K562 (cell line): ENCODE data around the gene CRYBB1. TPM values are rescaled to one million over a fixed set of nuclear protein-coding genes. Genes with fewer than 3 reads are reported as not detected.
A peak's percentile ranks its signal among the peaks of the same experiment; 100 is the strongest.

Source experiments
- CTCF ChIP-seq, 3 experiments: IDR thresholded peaks in 2 of 3; conservative IDR thresholded peaks in 1 of 3; 2 replicates each; pipeline ENCODE4 v1.5.1; 2011 to 2012; ENCODE audit warnings: low read length in 3 of 3, mild to moderate bottlenecking in 3 of 3, control low read depth in 2 of 3, improper control_type of control experiment in 1 of 3, inconsistent platforms in 1 of 3, low read depth in 1 of 3, mixed read lengths in 1 of 3, moderate library complexity in 1 of 3; ENCODE audit not compliant: insufficient read depth in 2 of 3
- HDAC8 ChIP-seq: fragments of 450-650 bp; IDR thresholded peaks from 2 replicates; pipeline ENCODE4 v1.6.1; 2016; ENCODE audit warnings: mild to moderate bottlenecking, missing genetic modification characterization, moderate library complexity, missing compliant biosample characterization
- HNRNPLL ChIP-seq: fragments of 200-400 bp; formaldehyde crosslinking; IDR thresholded peaks from 2 replicates; pipeline ENCODE4 v1.6.1; 2017; ENCODE audit warnings: low read length, low read depth, mild to moderate bottlenecking; ENCODE audit not compliant: poor library complexity, severe bottlenecking
- MAFK ChIP-seq: IDR thresholded peaks from 2 replicates; pipeline ENCODE4 v1.6.1; 2011; ENCODE audit warnings: low read length, improper control_type of control experiment
- MYNN ChIP-seq, 2 experiments: sonication (generic); formaldehyde crosslinking in 1 of 2; IDR thresholded peaks; 2 replicates each; pipeline versions ENCODE4 v1.5.0 to v1.6.1; 2016 to 2020; ENCODE audit warnings: antibody characterized with exemption in 1 of 2, missing genetic modification reagents in 1 of 2
- NFIX ChIP-seq: fragments of 250-450 bp; sonication (Bioruptor Pico); IDR thresholded peaks from 2 replicates; pipeline ENCODE4 v1.4.0; 2020; ENCODE audit warnings: low read depth, mild to moderate bottlenecking, moderate library complexity
- PRMT5 ChIP-seq: sonication (generic); formaldehyde crosslinking; IDR thresholded peaks from 2 replicates; pipeline ENCODE4 v1.5.0; 2020; ENCODE audit warnings: missing genetic modification reagents
- RCOR1 ChIP-seq, 2 experiments: IDR thresholded peaks; 2 replicates each; pipeline ENCODE4 v1.6.1; 2012; ENCODE audit warnings: low read depth in 2 of 2, low read length in 2 of 2, borderline replicate concordance in 1 of 2, improper control_type of control experiment in 1 of 2
- REST ChIP-seq, 2 experiments: fragments of 450-650 bp; formaldehyde crosslinking in 1 of 2; IDR thresholded peaks; 2 replicates each; pipeline versions ENCODE4 v1.4.0 to v1.6.1; 2014 to 2020; ENCODE audit warnings: mild to moderate bottlenecking in 2 of 2, borderline replicate concordance in 1 of 2, low read depth in 1 of 2
- SAFB2 ChIP-seq: fragments of 200-400 bp; formaldehyde crosslinking; IDR thresholded peaks from 2 replicates; pipeline ENCODE4 v1.6.1; 2018; ENCODE audit warnings: borderline replicate concordance, low read length, low read depth, moderate library complexity; ENCODE audit not compliant: severe bottlenecking
- TAL1 ChIP-seq: fragments of 450-650 bp; IDR thresholded peaks from 2 replicates; pipeline ENCODE4 v1.6.1; 2016; ENCODE audit warnings: mild to moderate bottlenecking
- TSC22D4 ChIP-seq: fragments of 450-650 bp; IDR thresholded peaks from 2 replicates; pipeline ENCODE4 v1.6.1; 2016; ENCODE audit warnings: missing genetic modification characterization, missing biosample characterization, control low read depth
- USF2 ChIP-seq: sonication (generic); formaldehyde crosslinking; IDR thresholded peaks from 2 replicates; pipeline ENCODE4 v1.5.0; 2020; ENCODE audit warnings: missing genetic modification reagents
- ZBTB9 ChIP-seq: fragments of 450-650 bp; formaldehyde crosslinking; IDR thresholded peaks from 2 replicates; pipeline ENCODE4 v1.4.0; 2020; ENCODE audit warnings: mild to moderate bottlenecking, moderate library complexity
- polyA plus RNA-seq, 8 experiments: library from polyadenylated mRNA; depleted of rRNA in 4 of 8; stranded (reverse) in 5 of 8; unstranded in 3 of 8; fragments of >200 nt; fragmentation: Nextera tagmentation in 2 of 8; fragmentation: Illumina TruSeq in 1 of 8; extraction: Ambion mirVana in 2 of 8; extraction: Trizol in 1 of 8; gene quantifications; 2 replicates each; pipeline versions ENCODE4 v1.2.1 to v1.2.3, GENCODE V29; 2011 to 2014; ENCODE audit warnings: inconsistent platforms in 1 of 8, missing spikeins in 1 of 8
- total RNA-seq, 7 experiments: library from RNA; depleted of rRNA in 6 of 7; stranded (reverse); fragments of >200 nt in 6 of 7; fragmentation: Illumina TruSeq in 2 of 7; extraction: Trizol in 2 of 7; gene quantifications; 2 replicates each; pipeline versions ENCODE4 v1.2.1 to v1.2.3, GENCODE V29; 2011 to 2021; ENCODE audit warnings: low replicate concordance in 1 of 7

Gene CRYBB1
- total and polyA plus RNA-seq, 9 of the 15 experiments (the other 6 are each of a cell fraction or from before 2014, with no cell fraction given), result 0.16 to 0.45 (median 0.33) TPM; not detected in 2

GRCh38 chr22:26586556-26587325 lies 31.1 kb downstream of the CRYBB1 start (continued):
- TF ChIP-seq REST (IDR thresholded peaks at IDR 0.05; ENCODE audit: borderline replicate concordance) (peak; percentile 33; the same call in 1 of the 2 replicates), REST (CRISPR knock-in tag; IDR thresholded peaks at IDR 0.05; ENCODE audit: low read depth) (no peak), USF2 (CRISPR knock-in tag) (peak; percentile 25; the same call in 1 of the 2 replicates), ZBTB9 (CRISPR knock-in tag) (no peak), NFIX (CRISPR knock-in tag) (no peak), RCOR1 (IDR thresholded peaks at IDR 0.05; ENCODE audit: borderline replicate concordance in 1 of 2, low read depth in 2 of 2, low read length in 2 of 2) (no peak), MAFK (no peak), CTCF (IDR thresholded peaks at IDR 0.05 in 2 of 3, conservative IDR thresholded peaks at IDR 0.05 in 1 of 3; ENCODE audit: insufficient read depth in 2 of 3, low read depth in 1 of 3, low read length in 3 of 3) (no peak), HDAC8 (tag) (no peak), TAL1 (no peak), PRMT5 (CRISPR knock-in tag) (no peak), HNRNPLL (peak; percentile 18), MYNN (IDR thresholded peaks at IDR 0.05) (no peak), MYNN (CRISPR knock-in tag; IDR thresholded peaks at IDR 0.05) (no peak), TSC22D4 (tag) (no peak), SAFB2 (no peak)
